ENCODE results near the gene CAP1.
A peak's percentile ranks its signal among the peaks of the same experiment; 100 is the strongest.

CAP1 gene

DNA sequence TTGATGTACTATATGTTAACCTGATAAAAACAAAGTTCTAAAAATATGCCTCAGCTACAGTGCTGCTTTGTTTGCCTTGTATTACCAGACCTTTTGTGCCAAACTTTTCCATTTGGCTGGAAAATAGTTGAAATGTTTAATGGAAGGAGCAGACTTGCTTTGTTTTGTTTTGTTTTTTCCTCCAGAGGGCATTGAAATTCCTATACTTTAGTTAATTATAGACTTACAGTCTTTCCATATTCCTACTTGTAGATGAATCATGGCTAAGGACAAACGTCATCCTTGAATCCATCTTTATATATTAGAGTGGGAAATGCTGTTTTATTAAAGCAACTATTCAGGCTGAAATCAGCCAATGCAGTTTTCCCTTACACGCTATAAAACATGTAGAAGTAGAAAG is 6.7 kb downstream of the CAP1 start:
- H3K4me1 ChIP-seq (ENCODE audit: control insufficient read depth, insufficient read depth, low read length), result peaks cover 17% of the 10 kb centered on the region
- H3K27ac ChIP-seq (ENCODE audit: low read length), result peak overlapping the region; percentile 12
- H3K4me3 ChIP-seq (ENCODE audit: low read length in 2 of 2), result no peak overlapping the region
- H3K27me3 ChIP-seq (ENCODE audit: control insufficient read depth in 1 of 2, insufficient read depth in 2 of 2, low read length in 2 of 2), result no peaks in the 10 kb centered on the region
- no peak overlapping the region for H3K9ac ChIP-seq (ENCODE audit: low read length in 2 of 2)
- no peaks in the 10 kb centered on the region for H3K9me3 ChIP-seq (ENCODE audit: control insufficient read depth in 2 of 2, low read length in 2 of 2)
- peaks cover 1 to 2% of the 10 kb centered on the region in 2 donors for H3K36me3 ChIP-seq (ENCODE audit: control insufficient read depth in 2 of 2, insufficient read depth in 2 of 2, low read length in 2 of 2)

DNA sequence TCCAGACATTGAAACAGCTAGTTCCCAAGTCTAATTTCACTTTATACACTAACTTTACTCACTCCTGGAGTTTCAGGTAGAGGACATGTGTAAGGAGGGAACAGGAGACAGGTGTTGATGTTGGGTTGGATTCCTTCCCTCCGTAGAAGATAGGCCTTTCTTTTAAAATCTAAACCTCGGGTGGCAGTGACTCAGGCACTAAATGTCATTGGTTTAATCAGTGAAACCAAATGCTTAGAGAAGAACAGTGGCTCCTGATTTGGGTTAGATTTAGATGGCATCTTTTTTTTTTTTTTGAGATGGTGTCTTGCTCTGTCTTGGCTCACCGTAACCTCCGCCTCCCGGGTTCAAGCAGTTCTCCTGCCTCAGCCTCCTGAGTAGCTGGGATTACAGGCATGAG is 7.2 kb downstream of the CAP1 start:
- Histone ChIP-seq H3K27ac (ENCODE audit: low read length) (peak overlapping the region; percentile 12), H3K9ac (ENCODE audit: low read length in 2 of 2) (no peak overlapping the region), H3K36me3 (ENCODE audit: control insufficient read depth in 2 of 2, insufficient read depth in 2 of 2, low read length in 2 of 2) (peaks cover 0 to 2% of the 10 kb centered on the region in 2 donors), H3K4me3 (ENCODE audit: low read length in 2 of 2) (no peak overlapping the region), H3K4me1 (ENCODE audit: control insufficient read depth, insufficient read depth, low read length) (peaks cover 12% of the 10 kb centered on the region), H3K9me3 (ENCODE audit: control insufficient read depth in 2 of 2, low read length in 2 of 2) (no peaks in the 10 kb centered on the region), H3K27me3 (ENCODE audit: control insufficient read depth in 1 of 2, insufficient read depth in 2 of 2, low read length in 2 of 2) (no peaks in the 10 kb centered on the region)

DNA sequence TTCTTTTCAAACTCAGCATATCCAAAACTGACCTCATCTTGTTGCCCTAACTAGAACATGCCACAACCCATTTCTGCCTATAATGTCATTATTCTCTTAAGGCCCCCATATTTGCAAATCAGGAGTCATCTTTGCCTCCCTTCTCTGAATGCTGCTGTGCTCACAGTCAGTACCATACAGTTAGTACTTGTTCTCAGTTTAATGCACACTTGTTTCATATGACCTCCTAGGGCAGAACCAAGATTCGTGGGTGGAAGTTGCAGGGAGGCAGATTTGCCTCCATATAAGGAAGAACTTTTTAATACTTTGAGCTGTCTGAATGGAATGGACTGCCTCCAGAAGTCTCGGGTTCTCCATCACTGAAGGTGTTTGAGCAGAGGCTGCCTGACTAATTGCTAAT is 9.2 kb downstream of the CAP1 start:
- H3K9ac ChIP-seq (ENCODE audit: low read length in 2 of 2), result peak overlapping the region in 1 of 2 donors; percentile 8
- no peaks in the 10 kb centered on the region for H3K27me3 ChIP-seq (ENCODE audit: control insufficient read depth in 1 of 2, insufficient read depth in 2 of 2, low read length in 2 of 2)
- peaks cover 11% of the 10 kb centered on the region for H3K4me1 ChIP-seq (ENCODE audit: control insufficient read depth, insufficient read depth, low read length)
- H3K36me3 ChIP-seq (ENCODE audit: control insufficient read depth in 2 of 2, insufficient read depth in 2 of 2, low read length in 2 of 2), result peaks cover 0 to 2% of the 10 kb centered on the region in 2 donors
- peak overlapping the region; percentile 25 for H3K27ac ChIP-seq (ENCODE audit: low read length)
- H3K4me3 ChIP-seq (ENCODE audit: low read length in 2 of 2), result no peak overlapping the region
- H3K9me3 ChIP-seq (ENCODE audit: control insufficient read depth in 2 of 2, low read length in 2 of 2), result no peaks in the 10 kb centered on the region

- H3K4me1 ChIP-seq (ENCODE audit: control insufficient read depth, insufficient read depth, low read length), result peaks cover 7% of the 10 kb centered on the region
- no peak overlapping the region for H3K27ac ChIP-seq (ENCODE audit: low read length)
- H3K9ac ChIP-seq (ENCODE audit: low read length in 2 of 2), result no peak overlapping the region
- H3K9me3 ChIP-seq (ENCODE audit: control insufficient read depth in 2 of 2, low read length in 2 of 2), result no peaks in the 10 kb centered on the region
- H3K36me3 ChIP-seq (ENCODE audit: control insufficient read depth in 2 of 2, insufficient read depth in 2 of 2, low read length in 2 of 2), result peaks cover 0 to 2% of the 10 kb centered on the region in 2 donors
- no peaks in the 10 kb centered on the region for H3K27me3 ChIP-seq (ENCODE audit: control insufficient read depth in 1 of 2, insufficient read depth in 2 of 2, low read length in 2 of 2)
- no peak overlapping the region for H3K4me3 ChIP-seq (ENCODE audit: low read length in 2 of 2)
Measured at GRCh38 chr1:40050863-40051262, 10.3 kb downstream of the CAP1 start.

GRCh38 chr1:40053138-40053887 is 12.8 kb downstream of the CAP1 start:
- Histone ChIP-seq H3K4me3 (ENCODE audit: low read length in 2 of 2) (no peak overlapping the region), H3K9me3 (ENCODE audit: control insufficient read depth in 2 of 2, low read length in 2 of 2) (no peaks in the 10 kb centered on the region), H3K27ac (ENCODE audit: low read length) (no peak overlapping the region), H3K9ac (ENCODE audit: low read length in 2 of 2) (no peak overlapping the region), H3K4me1 (ENCODE audit: control insufficient read depth, insufficient read depth, low read length) (peaks cover 4% of the 10 kb centered on the region), H3K27me3 (ENCODE audit: control insufficient read depth in 1 of 2, insufficient read depth in 2 of 2, low read length in 2 of 2) (no peaks in the 10 kb centered on the region), H3K36me3 (ENCODE audit: control insufficient read depth in 2 of 2, insufficient read depth in 2 of 2, low read length in 2 of 2) (peaks cover 0 to 2% of the 10 kb centered on the region in 2 donors)

- H3K27me3 ChIP-seq (ENCODE audit: control insufficient read depth in 1 of 2, insufficient read depth in 2 of 2, low read length in 2 of 2), result no peaks in the 10 kb centered on the region
- peaks cover 10 to 14% of the 10 kb centered on the region in 2 donors for H3K36me3 ChIP-seq (ENCODE audit: control insufficient read depth in 2 of 2, insufficient read depth in 2 of 2, low read length in 2 of 2)
- no peak overlapping the region for H3K4me3 ChIP-seq (ENCODE audit: low read length in 2 of 2)
- H3K9ac ChIP-seq (ENCODE audit: low read length in 2 of 2), result no peak overlapping the region
- peaks cover 6% of the 10 kb centered on the region for H3K4me1 ChIP-seq (ENCODE audit: control insufficient read depth, insufficient read depth, low read length)
- no peak overlapping the region for H3K27ac ChIP-seq (ENCODE audit: low read length)
- H3K9me3 ChIP-seq (ENCODE audit: control insufficient read depth in 2 of 2, low read length in 2 of 2), result no peaks in the 10 kb centered on the region
Measured at GRCh38 chr1:40056519-40057309, 16.2 kb downstream of the CAP1 start.

- Histone ChIP-seq H3K4me3 (ENCODE audit: low read length in 2 of 2) (no peak overlapping the region), H3K9ac (ENCODE audit: low read length in 2 of 2) (no peak overlapping the region), H3K36me3 (ENCODE audit: control insufficient read depth in 2 of 2, insufficient read depth in 2 of 2, low read length in 2 of 2) (peaks cover 12 to 17% of the 10 kb centered on the region in 2 donors), H3K27me3 (ENCODE audit: control insufficient read depth in 1 of 2, insufficient read depth in 2 of 2, low read length in 2 of 2) (no peaks in the 10 kb centered on the region), H3K4me1 (ENCODE audit: control insufficient read depth, insufficient read depth, low read length) (peaks cover 6% of the 10 kb centered on the region), H3K9me3 (ENCODE audit: control insufficient read depth in 2 of 2, low read length in 2 of 2) (no peaks in the 10 kb centered on the region), H3K27ac (ENCODE audit: low read length) (no peak overlapping the region)
Measured at GRCh38 chr1:40057310-40058030, 16.9 kb downstream of the CAP1 start.

DNA sequence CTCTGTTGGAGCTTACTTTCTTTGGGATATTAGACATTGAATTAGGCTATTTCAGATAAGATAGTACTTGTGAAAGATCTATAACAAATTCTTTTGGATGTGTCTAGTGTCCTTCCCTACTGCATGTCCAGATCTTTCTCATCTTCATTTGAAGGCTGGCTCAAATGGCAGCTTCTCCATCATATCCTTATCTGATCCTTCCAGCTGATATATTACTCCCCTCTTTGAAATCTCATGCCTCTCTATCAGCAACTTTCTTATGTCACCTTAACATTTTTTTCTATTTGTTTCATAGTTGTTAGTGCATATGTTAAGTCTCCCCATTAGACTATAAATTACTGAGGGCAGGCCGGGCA is 17.5 kb downstream of the CAP1 start:
- no peak overlapping the region for H3K9ac ChIP-seq (ENCODE audit: low read length in 2 of 2)
- peaks cover 6% of the 10 kb centered on the region for H3K4me1 ChIP-seq (ENCODE audit: control insufficient read depth, insufficient read depth, low read length)
- no peak overlapping the region for H3K27ac ChIP-seq (ENCODE audit: low read length)
- H3K4me3 ChIP-seq (ENCODE audit: low read length in 2 of 2), result no peak overlapping the region
- peaks cover 12 to 17% of the 10 kb centered on the region in 2 donors for H3K36me3 ChIP-seq (ENCODE audit: control insufficient read depth in 2 of 2, insufficient read depth in 2 of 2, low read length in 2 of 2)
- H3K9me3 ChIP-seq (ENCODE audit: control insufficient read depth in 2 of 2, low read length in 2 of 2), result no peaks in the 10 kb centered on the region
- H3K27me3 ChIP-seq (ENCODE audit: control insufficient read depth in 1 of 2, insufficient read depth in 2 of 2, low read length in 2 of 2), result no peaks in the 10 kb centered on the region

- H3K27me3 ChIP-seq (ENCODE audit: control insufficient read depth in 1 of 2, insufficient read depth in 2 of 2, low read length in 2 of 2), result no peaks in the 10 kb centered on the region
- H3K27ac ChIP-seq (ENCODE audit: low read length), result no peak overlapping the region
- H3K4me3 ChIP-seq (ENCODE audit: low read length in 2 of 2), result no peak overlapping the region
- H3K9ac ChIP-seq (ENCODE audit: low read length in 2 of 2), result no peak overlapping the region
- H3K4me1 ChIP-seq (ENCODE audit: control insufficient read depth, insufficient read depth, low read length), result peaks cover 3% of the 10 kb centered on the region
- no peaks in the 10 kb centered on the region for H3K9me3 ChIP-seq (ENCODE audit: control insufficient read depth in 2 of 2, low read length in 2 of 2)
- peaks cover 17 to 21% of the 10 kb centered on the region in 2 donors for H3K36me3 ChIP-seq (ENCODE audit: control insufficient read depth in 2 of 2, insufficient read depth in 2 of 2, low read length in 2 of 2)
Measured at GRCh38 chr1:40058453-40059337, 18.2 kb downstream of the CAP1 start.

DNA sequence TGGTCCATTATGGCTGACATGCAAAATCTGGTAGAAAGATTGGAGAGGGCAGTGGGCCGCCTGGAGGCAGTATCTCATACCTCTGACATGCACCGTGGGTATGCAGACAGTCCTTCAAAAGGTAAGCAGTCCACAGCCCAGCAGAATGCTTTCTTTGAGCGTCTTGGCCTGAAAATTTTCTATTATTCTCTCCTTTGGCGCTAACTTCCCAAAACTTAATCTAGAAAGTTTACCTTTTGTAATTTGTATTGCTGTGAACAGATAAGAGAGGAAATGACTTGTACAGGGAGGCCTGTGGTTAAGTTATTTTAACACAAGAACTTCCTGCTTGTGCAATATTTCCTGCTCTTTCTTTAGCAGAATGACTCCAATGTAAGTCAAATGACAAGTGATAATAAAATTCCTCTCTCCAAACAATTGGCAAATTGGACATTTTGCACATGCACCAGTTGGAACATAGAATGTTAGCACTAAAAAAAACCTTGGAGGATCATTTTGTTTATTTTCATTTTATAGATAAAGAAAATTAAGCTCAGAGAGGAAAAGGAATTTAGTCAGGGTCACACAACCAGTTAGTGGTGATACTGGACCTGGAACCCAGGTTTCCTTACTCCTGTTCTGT is 18.9 kb downstream of the CAP1 start:
- Histone ChIP-seq H3K27ac (ENCODE audit: low read length) (no peak overlapping the region), H3K9me3 (ENCODE audit: control insufficient read depth in 2 of 2, low read length in 2 of 2) (no peaks in the 10 kb centered on the region), H3K9ac (ENCODE audit: low read length in 2 of 2) (no peak overlapping the region), H3K36me3 (ENCODE audit: control insufficient read depth in 2 of 2, insufficient read depth in 2 of 2, low read length in 2 of 2) (peaks cover 24 to 29% of the 10 kb centered on the region in 2 donors), H3K4me3 (ENCODE audit: low read length in 2 of 2) (no peak overlapping the region), H3K4me1 (ENCODE audit: control insufficient read depth, insufficient read depth, low read length) (peaks cover 3% of the 10 kb centered on the region), H3K27me3 (ENCODE audit: control insufficient read depth in 1 of 2, insufficient read depth in 2 of 2, low read length in 2 of 2) (no peaks in the 10 kb centered on the region)

Measured in stomach smooth muscle (tissue), 2 donors.